Right atrium auricular region (tissue), 2 donors: Measurements from ENCODE around the gene OR2T1. TPM values are rescaled to one million over a fixed set of nuclear protein-coding genes. Genes with fewer than 3 reads are reported as not detected.

Source experiments
- DNase-seq: peaks from one replicate; pipeline ENCODE4 v3.0.0-alpha.2; 2019; ENCODE audit warnings: low spot score
- H3K27ac ChIP-seq, 2 donors: fragments of 200-600 bp; sonication (generic); 1 replicate in 1 of 2; 2 replicates in 1 of 2; pipeline ENCODE4 v1.5.1; 2016 to 2019
- H3K27me3 ChIP-seq, 2 donors: fragments of 200-600 bp; sonication (generic); one replicate each; pipeline versions ENCODE4 v1.5.1 to v1.6.0; 2017 to 2019
- H3K36me3 ChIP-seq: fragments of 200-600 bp; sonication (generic); one replicate; pipeline ENCODE4 v1.5.1; 2016
- H3K4me1 ChIP-seq, 2 donors: fragments of 200-600 bp; sonication (generic); one replicate each; pipeline versions ENCODE4 v1.5.1 to v1.6.0; 2017 to 2019
- H3K4me3 ChIP-seq, 2 donors: fragments of 200-600 bp; sonication (generic); 1 replicate in 1 of 2; 2 replicates in 1 of 2; pipeline ENCODE4 v1.5.1; 2017 to 2019; ENCODE audit warnings: mild to moderate bottlenecking in 1 of 2, moderate library complexity in 1 of 2
- H3K9me3 ChIP-seq, 2 donors: fragments of 200-600 bp; sonication (generic); one replicate each; pipeline ENCODE4 v1.5.1; 2019
- CTCF ChIP-seq, 2 donors: fragments of 200-600 bp; sonication (generic); IDR thresholded peaks; one replicate each; pipeline ENCODE4 v1.5.1; 2019; ENCODE audit warnings: antibody characterized with exemption in 2 of 2
- total RNA-seq, 2 donors: library from RNA; depleted of rRNA; stranded (reverse); fragments of >200 nt; gene quantifications; one replicate each; pipeline ENCODE4 v1.1.0, GENCODE V29; 2016

Gene OR2T1
- total RNA-seq, 2 donors from 2014 or later: not detected

GRCh38 chr1:248375446-248375845 lies 27.4 kb upstream of the OR2T1 start, which contains the start of gene OR2T6:
TSS of gene OR2T6 (plus strand) at chr1:248375746. CDS start at chr1:248387609, 11,863 bp downstream.
- Histone ChIP-seq H3K4me1 (no peaks in the 10 kb centered on the region), H3K4me3 (no peak within 1 kb of the TSS), H3K9me3 (no peaks in the 10 kb centered on the region), H3K36me3 (no peaks in the 10 kb centered on the region), H3K27ac (no peak within 1 kb of the TSS), H3K27me3 (no peaks in the 10 kb centered on the region)
- TF ChIP-seq CTCF (IDR thresholded peaks at IDR 0.05): no peak
- DNase-seq: no peak

GRCh38 chr1:248376916-248377315 lies 25.9 kb upstream of the OR2T1 start:
- Histone ChIP-seq H3K9me3 (no peaks in the 10 kb centered on the region), H3K4me1 (no peaks in the 10 kb centered on the region), H3K27ac (no peak overlapping the region), H3K27me3 (no peaks in the 10 kb centered on the region), H3K36me3 (no peaks in the 10 kb centered on the region), H3K4me3 (no peak overlapping the region)
- no peak for TF ChIP-seq CTCF (IDR thresholded peaks at IDR 0.05)
- no peak for DNase-seq

GRCh38 chr1:248380854-248381253 lies 22.0 kb upstream of the OR2T1 start:
- TF ChIP-seq CTCF (IDR thresholded peaks at IDR 0.05): no peak
- Histone ChIP-seq H3K27me3 (no peaks in the 10 kb centered on the region), H3K4me1 (no peaks in the 10 kb centered on the region), H3K9me3 (no peaks in the 10 kb centered on the region), H3K4me3 (no peak overlapping the region), H3K27ac (no peak overlapping the region), H3K36me3 (no peaks in the 10 kb centered on the region)
- DNase-seq: no peak

- Histone ChIP-seq H3K4me1 (no peaks in the 10 kb centered on the region), H3K4me3 (no peak overlapping the region), H3K9me3 (no peaks in the 10 kb centered on the region), H3K36me3 (no peaks in the 10 kb centered on the region), H3K27me3 (no peaks in the 10 kb centered on the region), H3K27ac (no peak overlapping the region)
- DNase-seq: no peak
- no peak for TF ChIP-seq CTCF (IDR thresholded peaks at IDR 0.05)
Observed at GRCh38 chr1:248388426-248388825, 14.4 kb upstream of the OR2T1 start.

GRCh38 chr1:248393050-248393449 lies 9.8 kb upstream of the OR2T1 start:
- no peak for DNase-seq
- no peak for TF ChIP-seq CTCF (IDR thresholded peaks at IDR 0.05)
- no peaks in the 10 kb centered on the region for H3K9me3 ChIP-seq
- H3K36me3 ChIP-seq: no peaks in the 10 kb centered on the region
- H3K4me1 ChIP-seq: no peaks in the 10 kb centered on the region
- H3K4me3 ChIP-seq: no peak overlapping the region
- no peaks in the 10 kb centered on the region for H3K27me3 ChIP-seq
- no peak overlapping the region for H3K27ac ChIP-seq

- Histone ChIP-seq H3K9me3 (no peaks in the 10 kb centered on the region), H3K27ac (no peak overlapping the region), H3K4me1 (no peaks in the 10 kb centered on the region), H3K4me3 (no peak overlapping the region), H3K27me3 (no peaks in the 10 kb centered on the region), H3K36me3 (no peaks in the 10 kb centered on the region)
- no peak for DNase-seq
- no peak for TF ChIP-seq CTCF (IDR thresholded peaks at IDR 0.05)
Observed at GRCh38 chr1:248404024-248404423, 1.2 kb downstream of the OR2T1 start.
